A172 (cell line): ENCODE measurements around the gene RBM47. TPM values are rescaled to one million over a fixed set of nuclear protein-coding genes. Genes with fewer than 3 reads are reported as not detected.
"Not testable (repeated sequence)": the region's sequence is repeated elsewhere in the genome, so short reads cannot be mapped to it uniquely, and the experiment has no call there.

ENCODE experiments used
- DNase-seq: peaks from one replicate; pipeline ENCODE4 v3.0.0-alpha.2; 2015; ENCODE audit warnings: low spot score
- total RNA-seq: library from RNA; depleted of rRNA; stranded (reverse); fragments of >200 nt; shearing (Covaris generic); gene quantifications from 2 replicates; pipeline ENCODE4 v1.2.3, GENCODE V29; 2014; rRNA removed

The RBM47 gene
- 2.8 and 4.9 TPM in 2 replicates for total RNA-seq

GRCh38 chr4:40629401-40630334 lies at the start of gene RBM47:
Gene RBM47 (minus strand): TSS chr4:40629864. CDS start chr4:40438893, 190,971 bp downstream.
- peak; percentile 27 for DNase-seq

- no peak for DNase-seq
These were observed 48.8 kb upstream of the RBM47 start for GRCh38 chr4:40678421-40678820.

- DNase-seq = no peak
These were observed 45.5 kb upstream of the RBM47 start for GRCh38 chr4:40675166-40675565.

- DNase-seq = peak; percentile 98
These were observed 43.2 kb upstream of the RBM47 start for GRCh38 chr4:40672528-40673522.

GRCh38 chr4:40669504-40669903 lies 39.8 kb upstream of the RBM47 start:
- DNase-seq = no peak

GRCh38 chr4:40665842-40666241 lies 36.2 kb upstream of the RBM47 start:
- DNase-seq = no peak

GRCh38 chr4:40662962-40663604 lies 33.4 kb upstream of the RBM47 start:
- peak; percentile 51 for DNase-seq

- DNase-seq = no peak
These were observed 32.1 kb upstream of the RBM47 start for GRCh38 chr4:40661803-40662202.

- DNase-seq = no peak
These were observed 26.7 kb upstream of the RBM47 start for GRCh38 chr4:40656201-40656863.

- no peak for DNase-seq
These were observed 21.6 kb upstream of the RBM47 start for GRCh38 chr4:40651280-40651679.

- no peak for DNase-seq
These were observed 19.7 kb upstream of the RBM47 start for GRCh38 chr4:40649321-40649720.

GRCh38 chr4:40648742-40649281 lies 19.1 kb upstream of the RBM47 start:
- no peak for DNase-seq

GRCh38 chr4:40648131-40648530 lies 18.5 kb upstream of the RBM47 start:
- no peak for DNase-seq

- DNase-seq = no peak
These were observed 15.9 kb upstream of the RBM47 start for GRCh38 chr4:40645586-40645985.

- DNase-seq = no peak
These were observed 2.4 kb upstream of the RBM47 start for GRCh38 chr4:40632080-40632479.

- no peak for DNase-seq
These were observed 814 bp upstream of the RBM47 start for GRCh38 chr4:40630335-40631021.

GRCh38 chr4:40628888-40629287 lies 776 bp downstream of the RBM47 start:
- no peak for DNase-seq

- not testable (repeated sequence) for DNase-seq
These were observed 1.3 kb downstream of the RBM47 start for GRCh38 chr4:40628407-40628806.

GRCh38 chr4:40627540-40627939 lies 2.1 kb downstream of the RBM47 start:
- DNase-seq = no peak
